HG02623 (cell line): ENCODE results near the gene AP2A2.

ENCODE experiments used
- ATAC-seq: cut with Tn5 transposase; IDR thresholded peaks from one replicate; pipeline ENCODE4 v1.9.1; 2021; ENCODE audit warnings: moderate library complexity; ENCODE audit not compliant: unreplicated experiment

Gene AP2A2

DNA sequence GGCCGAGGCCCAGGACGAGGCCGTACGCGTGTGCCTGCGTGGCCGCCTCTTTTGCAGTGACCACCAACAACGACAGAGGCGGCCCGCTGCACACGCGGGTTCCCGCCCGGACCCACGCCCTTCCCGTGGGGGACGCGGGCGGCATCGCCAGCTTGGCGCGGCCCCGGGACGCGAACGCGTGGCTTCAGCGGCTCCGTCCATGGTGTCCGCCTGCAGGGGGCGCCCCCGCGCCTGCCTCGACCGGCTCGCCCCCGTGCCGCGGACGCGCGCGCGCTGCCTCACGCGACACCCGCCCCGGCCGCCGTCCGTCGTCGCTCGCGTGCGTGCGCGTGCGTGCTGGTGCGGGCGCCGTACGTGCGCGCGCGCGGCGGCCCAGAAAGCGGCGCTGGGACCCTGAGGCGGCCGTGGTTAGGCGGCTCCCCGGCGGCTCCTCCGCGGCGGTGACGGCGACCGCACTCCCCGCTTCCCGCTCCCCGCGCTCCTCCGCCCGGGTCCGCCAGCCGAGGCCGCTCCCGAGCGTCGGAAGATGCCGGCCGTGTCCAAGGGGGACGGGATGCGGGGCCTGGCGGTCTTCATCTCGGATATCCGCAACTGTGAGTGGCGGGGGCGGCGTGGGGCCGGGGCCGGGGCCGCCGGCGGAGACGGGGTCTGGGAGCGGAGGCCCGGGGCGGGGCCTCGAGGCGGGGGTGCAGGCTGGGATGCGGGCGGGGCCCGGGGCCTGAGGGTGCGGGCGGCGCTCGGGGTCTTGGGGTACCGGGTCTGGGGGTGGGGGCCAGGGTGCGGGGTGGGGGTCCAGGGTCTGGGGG lies at the start of gene AP2A2:
Gene AP2A2, plus strand, starts transcription at position 375 of the 806 bp plus-strand sequence. Its CDS starts 152 bp downstream, at position 527.
- ATAC-seq, result peak; percentile 66

DNA sequence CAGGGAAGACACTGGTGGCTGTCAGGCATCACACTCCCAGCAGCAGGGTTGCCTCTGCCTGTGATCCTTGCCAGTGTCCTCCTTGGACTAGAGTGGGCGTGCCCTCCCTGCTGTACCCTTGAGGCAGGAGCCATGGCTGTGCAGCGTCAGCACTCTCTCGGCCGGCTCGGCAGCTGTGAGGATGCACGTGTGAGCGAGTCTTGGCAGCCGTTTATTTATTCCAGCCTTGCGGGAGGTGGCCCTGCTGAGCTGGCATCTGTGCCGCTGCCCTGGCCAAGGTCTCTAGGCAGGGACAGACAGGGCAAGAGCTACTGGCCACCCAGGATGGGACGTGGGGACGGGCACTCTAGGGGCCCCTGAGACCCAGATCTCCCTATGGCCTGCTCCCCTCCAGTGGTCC lies 49.1 kb upstream of the AP2A2 start:
- no peak for ATAC-seq

DNA sequence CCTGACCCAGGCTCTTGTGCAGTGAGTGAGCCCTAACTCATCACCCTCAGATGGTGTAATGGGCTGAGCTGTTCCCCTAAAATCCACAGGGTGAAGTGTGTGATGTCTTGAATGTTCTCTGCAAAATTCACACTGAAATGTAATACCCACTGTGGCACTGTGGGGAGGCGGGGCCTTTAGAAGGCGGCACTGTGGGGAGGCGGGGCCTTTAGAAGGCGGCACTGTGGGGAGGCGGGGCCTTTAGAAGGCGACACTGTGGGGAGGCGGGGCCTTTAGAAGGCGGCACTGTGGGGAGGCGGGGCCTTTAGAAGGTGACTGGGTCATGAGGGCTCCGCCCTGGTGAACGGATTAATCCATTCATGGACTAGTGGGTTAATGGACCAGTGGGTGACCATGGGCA lies 48.1 kb upstream of the AP2A2 start:
- ATAC-seq, result no peak

DNA sequence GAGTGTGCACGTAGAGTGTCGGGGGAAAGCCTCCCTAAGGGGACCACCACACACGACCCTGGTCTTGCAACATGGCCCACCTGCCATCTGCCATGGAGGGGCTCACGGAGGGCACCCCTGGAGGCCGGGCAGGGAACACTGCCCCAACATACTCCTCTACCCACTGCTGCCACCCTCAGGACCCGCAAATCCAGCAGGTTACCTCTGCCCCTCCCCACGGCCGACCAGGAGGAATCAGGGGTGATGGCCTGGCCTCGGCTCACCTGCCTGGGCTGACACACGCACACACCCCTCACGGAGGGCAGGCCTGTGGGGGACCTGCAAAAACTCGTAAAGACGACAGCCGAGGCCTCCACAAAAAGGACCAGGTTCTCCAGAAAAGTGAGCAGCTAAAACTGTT lies 45.2 kb upstream of the AP2A2 start:
- no peak for ATAC-seq

DNA sequence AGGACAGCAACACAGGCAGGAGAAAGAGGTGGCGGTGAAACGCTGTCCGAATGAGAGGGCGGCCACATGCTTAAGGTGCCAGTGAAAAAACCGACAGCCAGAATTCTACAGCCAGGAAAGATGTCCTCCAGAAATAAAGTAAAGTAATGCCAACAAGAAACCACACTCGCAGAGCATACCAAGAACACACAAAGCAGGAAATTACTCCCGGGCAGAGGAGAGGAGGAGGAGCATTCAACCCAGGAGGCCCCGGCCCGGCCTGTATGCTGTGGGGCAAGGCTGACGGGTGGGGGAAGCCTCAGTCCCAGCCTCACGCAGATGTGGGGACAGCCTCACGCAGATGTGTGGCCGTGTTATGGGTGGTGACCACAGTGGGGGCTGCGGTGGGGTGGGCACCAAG lies 43.1 kb upstream of the AP2A2 start:
- ATAC-seq, result no peak

DNA sequence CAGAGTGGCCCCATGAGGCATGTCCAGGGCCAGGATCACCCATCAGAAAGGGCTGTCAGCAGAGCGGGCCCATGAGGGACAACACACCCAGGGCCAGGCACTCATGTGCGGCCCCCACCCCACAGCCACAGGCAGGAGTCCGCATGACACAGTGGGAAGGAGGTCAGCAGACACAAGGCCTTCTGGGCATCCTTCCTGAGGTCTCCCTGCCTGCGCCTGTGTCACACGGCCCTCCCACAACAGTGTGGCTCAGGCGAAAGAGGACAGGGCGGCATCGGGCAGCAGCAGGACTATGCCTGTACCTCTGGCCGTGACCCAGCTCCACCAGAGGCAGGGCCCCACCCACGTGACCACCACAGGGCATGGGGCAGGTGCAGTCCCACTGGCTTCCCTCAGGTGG lies 42.1 kb upstream of the AP2A2 start:
- no peak for ATAC-seq

DNA sequence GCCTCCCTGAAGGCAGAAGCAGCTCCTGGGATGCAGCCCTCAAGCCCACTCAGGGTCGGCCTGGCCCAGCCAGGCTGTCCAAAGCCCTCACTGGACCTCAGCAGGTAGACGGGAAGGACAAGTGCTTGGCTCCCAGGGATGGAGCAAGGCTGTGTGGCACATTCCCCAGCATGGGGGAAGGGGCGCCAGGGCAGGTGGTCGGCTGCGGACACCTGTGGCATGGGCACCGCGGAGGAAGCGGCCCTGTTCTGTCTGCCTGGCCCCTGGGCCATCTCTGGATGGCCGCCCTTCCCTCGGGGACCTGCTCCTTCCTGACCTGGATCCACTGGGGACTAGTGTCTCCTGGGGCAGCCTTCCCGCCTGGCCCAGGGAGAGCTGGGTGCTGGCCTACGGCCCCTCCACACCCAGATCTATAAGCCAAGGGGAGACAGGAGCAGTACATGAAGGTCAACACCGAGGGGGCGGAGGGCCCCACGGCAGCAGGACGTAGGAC lies 41.0 kb upstream of the AP2A2 start:
- ATAC-seq, result no peak

DNA sequence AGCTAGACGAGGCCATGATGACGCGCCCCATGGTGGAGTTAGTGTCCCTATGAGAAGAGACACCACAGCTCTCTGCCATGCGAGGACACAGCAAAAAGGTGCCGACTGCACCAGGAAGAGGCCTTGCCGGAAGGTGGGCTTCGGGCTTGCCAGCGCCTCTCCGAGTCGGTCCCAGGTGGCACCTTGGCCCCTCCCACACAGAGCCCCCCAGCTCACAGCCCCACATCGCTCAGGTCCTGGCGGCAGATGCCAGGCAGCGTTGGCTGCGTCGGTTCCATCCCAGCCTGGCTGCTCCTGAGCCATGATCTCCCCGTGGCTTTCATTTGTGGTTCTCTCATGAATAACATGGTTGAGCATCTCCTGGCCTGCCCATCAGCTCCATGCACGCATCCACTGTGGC lies 39.1 kb upstream of the AP2A2 start:
- ATAC-seq, result no peak

DNA sequence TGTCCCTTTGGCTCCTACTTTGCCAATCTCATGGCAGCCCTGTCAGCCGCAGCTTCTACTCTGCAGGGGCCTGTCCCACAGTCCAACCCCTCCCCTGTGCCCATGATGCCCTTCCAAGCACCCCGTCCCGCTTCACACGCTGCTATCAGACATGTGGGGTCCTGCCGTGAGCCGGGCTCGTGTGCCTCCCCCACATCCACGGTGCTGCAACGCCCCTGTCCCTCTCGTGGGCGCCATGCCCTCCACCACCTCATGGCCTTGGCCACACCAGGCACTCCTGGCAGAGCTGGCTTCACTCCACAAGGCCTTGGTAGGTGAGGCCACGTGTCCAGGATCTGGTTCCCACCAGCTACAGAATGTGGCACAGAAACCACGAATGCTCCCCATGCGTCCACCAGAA lies 38.1 kb upstream of the AP2A2 start:
- no peak for ATAC-seq

DNA sequence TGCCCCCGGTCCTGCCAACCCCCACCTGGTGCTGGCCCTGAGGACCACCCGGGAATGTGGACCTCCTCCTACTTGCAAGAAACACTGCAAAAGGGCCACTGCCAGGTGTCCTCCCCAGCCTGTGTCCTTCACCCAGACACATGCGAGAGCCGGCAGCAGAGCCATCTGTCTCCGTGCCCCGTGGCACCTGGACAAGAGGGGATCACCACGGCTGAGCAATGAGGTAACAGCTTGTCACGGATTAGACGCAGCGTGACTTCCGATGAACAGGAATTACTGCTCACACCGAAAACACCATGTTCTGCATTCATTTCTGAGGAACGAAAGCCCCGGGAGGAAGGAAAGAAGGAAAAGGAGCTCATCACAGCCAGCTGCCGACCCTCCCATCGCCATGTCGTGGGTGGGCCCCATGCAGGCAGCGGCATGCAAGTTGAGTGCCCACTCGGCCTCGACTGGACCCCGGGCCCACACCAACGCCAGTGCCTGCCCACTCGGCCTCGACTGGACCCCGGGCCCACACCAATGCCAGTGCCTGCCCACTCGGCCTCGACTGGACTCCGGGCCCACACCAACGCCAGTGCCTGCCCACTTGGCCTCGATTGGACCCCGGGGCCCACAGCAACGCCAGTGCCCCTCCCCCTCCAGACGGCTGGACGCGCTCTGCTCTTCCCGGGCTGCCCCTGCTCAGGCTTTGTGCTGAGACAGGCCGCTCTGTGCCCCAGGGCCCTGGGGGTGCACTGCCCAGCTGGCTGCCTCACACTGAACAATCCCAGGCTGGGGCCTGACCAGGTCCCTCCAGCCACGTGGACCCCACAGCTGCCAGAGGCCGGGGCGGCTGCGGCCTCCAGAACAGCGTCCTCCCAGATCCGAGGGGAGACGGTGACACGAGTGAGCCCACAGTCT lies 37.1 kb upstream of the AP2A2 start:
- no peak for ATAC-seq

DNA sequence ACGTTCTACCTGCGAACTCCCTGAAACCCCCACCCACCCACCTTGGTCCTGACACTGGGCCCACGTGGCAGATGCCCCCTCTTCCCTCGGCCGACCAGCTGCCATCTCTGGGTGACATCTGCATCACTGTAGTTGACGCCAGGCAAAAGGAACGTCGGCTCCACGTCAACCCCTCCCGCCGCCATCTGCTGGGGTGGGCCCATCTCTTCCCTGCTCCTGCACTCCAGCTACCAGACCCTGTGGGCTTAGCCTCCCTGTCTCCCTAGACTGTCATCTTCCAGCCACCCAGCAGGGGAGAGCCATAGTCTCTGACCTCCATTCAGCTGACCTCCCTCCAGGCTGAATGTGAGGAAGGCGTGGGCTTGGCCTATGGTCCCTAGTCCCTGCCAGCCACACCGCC lies 36.4 kb upstream of the AP2A2 start:
- no peak for ATAC-seq

DNA sequence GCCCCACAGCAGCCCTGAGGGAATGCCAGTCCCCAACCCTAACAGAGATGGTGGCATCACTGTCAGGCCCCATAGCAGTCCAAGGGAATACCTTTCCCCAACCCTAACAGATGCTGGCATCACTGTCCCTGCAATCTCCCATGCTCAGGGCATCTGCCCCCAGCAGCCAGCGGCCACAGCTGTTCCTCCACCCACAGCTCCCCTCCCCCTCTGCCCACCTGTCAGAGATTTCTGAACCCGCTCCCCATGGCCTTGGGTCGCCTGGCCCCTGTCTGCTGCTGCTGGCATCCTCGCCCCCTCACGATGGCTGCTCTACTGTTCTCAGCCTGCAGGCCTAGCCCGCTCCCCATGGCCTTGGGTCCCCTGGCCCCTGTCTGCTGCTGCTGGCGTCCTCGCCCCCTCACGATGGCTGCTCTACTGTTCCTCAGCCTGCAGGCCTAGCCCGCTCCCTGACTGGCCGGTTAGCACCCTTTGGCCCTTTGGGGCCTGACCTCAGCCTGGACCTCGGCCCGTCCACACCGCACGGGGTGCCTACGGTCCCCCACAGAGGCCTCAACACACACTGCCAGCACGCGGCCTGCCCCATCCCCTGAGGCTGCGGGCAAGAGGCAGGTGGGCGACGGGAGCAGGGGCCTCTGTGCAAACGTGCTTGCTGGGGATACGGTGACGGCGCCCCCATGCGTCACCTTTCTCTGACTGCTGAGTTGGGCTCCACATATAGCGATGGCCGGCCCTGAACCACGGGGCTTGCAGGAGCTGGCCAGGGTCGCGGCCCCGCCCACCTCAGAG lies 35.8 kb upstream of the AP2A2 start:
- ATAC-seq, result no peak

DNA sequence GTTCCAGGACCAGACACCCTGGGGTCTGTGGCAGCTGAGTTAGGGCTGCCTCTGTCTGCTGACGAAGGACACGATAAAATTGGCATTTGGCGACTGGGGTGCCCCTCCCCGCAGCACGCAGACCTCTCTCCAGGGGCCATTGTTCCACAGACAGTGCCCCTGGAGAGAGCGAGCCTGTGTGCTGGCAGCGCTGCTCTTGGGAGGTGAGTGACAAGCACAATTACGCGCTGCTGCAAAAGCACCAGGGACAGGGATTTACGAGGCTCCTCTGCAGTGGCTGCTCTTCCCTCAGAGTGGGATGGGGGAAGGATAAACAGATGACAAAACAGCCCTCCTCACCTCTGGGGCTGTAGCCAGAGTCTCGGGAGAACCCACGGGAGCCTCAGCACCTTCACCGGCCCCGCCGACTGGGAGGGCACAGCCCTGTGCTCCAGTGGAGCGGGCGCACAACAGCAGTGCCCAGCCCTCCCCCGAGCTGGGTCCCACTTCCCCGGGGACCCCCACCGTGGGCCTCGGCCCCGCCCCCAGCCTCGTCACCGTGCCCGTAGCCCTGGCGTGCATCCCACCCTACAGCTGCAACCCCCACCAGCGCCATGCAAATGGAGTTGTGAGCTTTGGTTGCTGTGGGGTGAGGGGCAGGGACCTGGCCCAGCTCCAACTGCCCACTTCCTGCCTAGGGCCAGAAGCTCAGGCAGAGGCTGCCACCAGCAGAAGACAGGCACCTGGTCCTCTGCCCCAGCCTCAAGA lies 34.7 kb upstream of the AP2A2 start:
- ATAC-seq, result no peak

DNA sequence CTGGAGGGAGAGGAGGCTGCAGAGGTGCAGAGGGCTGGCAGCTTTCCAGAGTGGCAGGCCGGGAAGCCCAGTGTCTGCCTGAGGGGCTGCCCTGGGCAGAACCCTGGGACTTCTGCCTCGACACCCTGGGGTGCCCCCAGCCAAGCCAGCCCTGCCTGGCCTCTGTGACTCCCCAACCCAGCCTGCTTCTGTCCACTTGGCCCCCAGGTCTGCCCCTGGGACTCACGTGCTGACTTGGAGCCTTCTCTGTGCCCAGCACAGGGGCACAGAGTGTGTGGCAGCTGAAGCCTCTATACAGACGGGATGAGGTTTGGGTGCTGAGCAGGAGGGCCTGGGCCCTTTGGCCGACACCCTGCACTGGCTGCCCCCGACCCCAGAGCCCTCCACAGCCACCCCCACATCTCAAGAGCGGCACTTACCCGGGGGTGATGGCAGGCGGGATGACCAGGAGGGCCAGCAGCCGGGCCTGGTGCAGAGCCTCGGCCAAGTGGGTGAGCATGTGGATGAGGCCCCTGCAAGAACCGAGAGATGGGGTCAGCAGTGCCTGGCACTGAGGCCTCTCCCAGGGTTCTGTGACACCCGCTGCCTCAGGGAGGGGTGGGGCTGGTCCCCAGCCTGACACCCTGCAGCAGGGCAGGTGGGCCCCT lies 32.5 kb upstream of the AP2A2 start:
- no peak for ATAC-seq

DNA sequence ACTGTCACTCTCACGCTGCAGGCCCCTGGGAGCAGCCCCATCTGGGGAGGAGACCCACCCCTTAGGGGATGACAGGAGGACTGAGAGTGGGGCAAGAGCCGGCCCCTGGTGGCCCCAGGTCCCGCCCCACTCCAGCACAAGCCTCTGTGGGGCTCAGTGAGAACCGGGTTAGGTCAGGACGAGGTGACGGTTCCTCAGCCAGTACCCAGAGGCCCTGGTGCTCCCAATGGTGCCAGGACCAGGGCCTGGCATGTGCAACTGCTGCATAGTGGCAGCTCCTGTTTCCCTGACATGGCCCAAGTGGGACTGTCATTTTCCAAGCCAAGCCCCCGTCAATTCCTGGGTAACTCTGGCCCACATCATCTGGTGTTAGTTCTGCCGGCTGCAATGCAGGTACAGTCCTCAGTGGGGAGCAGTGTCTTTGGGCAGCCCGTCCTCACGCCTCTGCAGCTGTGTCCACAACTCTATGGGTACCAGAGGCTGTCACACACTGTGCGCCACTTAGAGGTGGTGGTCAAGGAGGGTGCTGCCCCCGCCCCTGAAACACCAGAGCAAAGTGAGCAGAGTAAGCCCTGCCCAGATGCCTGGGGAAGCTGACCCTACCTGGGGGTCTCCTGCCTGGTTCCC lies 31.0 kb upstream of the AP2A2 start:
- no peak for ATAC-seq

DNA sequence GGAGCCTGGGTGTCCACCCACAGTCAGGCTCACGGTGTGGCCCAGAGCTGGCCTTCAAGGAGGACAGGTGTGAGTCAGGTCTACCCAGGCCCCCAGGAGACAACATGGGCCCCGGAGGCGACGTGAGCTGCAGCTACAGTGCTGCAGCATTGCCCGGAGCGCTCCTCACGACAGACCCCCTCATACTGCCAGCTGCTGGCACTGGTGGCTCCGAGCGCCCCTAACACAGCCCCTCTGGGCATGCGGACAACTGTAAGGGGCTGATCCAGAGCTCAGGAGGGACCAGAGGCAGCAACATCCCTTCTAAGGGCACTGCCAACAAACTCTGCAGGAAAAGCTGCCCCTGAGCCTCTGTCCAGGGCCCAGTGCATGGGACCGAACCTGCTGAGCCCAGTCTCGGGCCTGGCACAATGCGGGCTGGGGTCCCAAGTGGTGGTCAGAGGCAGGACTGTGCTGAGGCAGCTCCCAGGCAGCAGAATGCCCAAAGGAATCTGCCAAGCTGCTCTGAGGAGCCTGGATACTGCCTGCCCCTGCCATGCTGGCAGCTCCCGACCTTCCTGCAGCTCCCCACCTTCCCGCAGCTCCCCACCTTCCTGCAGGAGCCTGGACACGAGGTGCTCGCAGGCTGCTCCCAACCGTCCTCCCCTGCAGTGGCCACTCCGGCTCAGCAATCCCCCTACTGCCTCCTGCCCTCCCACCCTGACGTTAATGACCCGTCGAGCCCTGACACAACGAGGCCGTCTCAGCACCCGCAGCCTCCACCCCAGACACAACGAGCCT lies 30.1 kb upstream of the AP2A2 start:
- ATAC-seq, result no peak

DNA sequence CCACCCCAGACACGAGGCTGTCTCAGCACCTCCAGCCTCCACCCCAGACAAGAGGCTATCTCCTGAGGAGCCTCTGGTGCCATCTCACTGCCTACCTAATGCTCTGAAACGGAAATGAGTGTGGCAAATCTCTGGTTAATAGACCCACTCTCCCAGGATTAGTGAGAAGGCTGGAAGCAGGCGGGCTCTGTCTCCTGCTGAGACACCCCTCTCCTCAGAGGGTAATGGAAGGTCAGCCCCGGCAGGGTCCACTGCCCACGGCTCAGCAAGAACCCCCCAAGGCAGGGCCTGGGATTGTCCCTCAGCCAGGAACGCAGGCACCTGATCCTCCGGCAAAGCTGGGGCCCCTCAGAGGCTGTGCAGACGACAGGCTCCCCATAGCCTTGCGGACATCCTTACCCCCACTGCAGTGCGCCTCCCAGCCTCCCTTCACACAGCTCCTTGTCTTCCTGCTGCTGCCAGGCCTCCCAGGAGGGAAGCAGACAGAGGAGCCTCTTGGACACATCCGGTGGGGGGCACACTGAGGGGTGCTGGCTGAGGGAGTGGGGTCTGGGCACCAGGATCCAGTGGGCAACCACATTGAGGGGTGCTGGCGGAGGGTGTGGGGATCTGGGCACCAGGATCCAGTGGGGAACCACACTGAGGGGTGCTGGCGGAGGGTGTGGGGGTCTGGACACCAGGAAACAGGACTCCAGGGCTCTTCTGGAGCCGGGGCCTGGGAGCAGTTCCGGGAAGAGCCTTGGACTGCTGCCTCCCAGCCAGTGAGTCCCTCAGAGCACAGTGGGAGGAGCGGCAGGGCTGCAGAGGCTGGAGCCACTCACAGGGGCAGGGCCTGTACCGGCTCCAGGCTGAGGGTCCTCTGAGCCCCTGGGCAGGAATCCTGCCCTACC lies 28.2 kb upstream of the AP2A2 start:
- ATAC-seq, result no peak

DNA sequence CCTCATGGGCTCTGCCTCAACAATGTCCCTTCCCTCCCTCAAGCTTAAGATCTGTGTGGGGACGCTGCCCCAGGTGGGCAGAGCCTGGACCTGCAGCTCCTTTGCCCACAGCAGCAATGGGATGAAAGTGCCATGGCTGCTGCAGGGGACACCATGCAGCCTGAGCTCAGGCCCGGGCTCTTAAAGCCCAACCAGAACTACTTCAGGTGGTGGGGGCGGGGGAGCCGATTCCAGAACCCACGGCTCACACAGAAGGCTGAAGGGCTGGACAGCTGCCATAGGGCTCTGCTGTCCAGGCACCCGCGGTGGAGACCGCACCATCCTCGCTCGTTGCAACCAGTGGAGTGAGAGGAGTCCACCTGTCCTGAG lies 27.5 kb upstream of the AP2A2 start:
- ATAC-seq, result no peak
